A673 (cell line): ENCODE results near the gene JPH2.

ENCODE experiments used
- CTCF ChIP-seq: fragments of 300-800, 200-600 bp; sonication (generic); conservative IDR thresholded peaks from 2 replicates; pipeline ENCODE4 v1.5.1; 2017; ENCODE audit warnings: low read depth, mild to moderate bottlenecking, antibody characterized with exemption, low read length, moderate library complexity, mixed read lengths
- EZH2 ChIP-seq: fragments of 200-600 bp; sonication (generic); IDR thresholded peaks from 2 replicates; pipeline ENCODE4 v1.6.1; 2017; ENCODE audit warnings: borderline replicate concordance, low read depth, mild to moderate bottlenecking, mixed read lengths, antibody characterized with exemption, low read length; ENCODE audit not compliant: poor library complexity, severe bottlenecking

- TF ChIP-seq CTCF (no peak), EZH2 (no peak)
These were observed 106.9 kb downstream of the JPH2 start for GRCh38 chr20:44080064-44080463.
